Fibroblast of lung (primary cell): ENCODE results near the gene LIN52. TPM values are rescaled to one million over a fixed set of nuclear protein-coding genes. Genes with fewer than 3 reads are reported as not detected.

Source experiments
- DNase-seq, 2 donors: peaks; one replicate each; pipeline versions ENCODE4 v3.0.0 to v3.0.0-alpha.2; 2010; ENCODE audit warnings: low read depth in 2 of 2
- H2AFZ ChIP-seq: 2 replicates; pipeline ENCODE4 v1.5.1; 2012; ENCODE audit warnings: low read length, control low read depth, inconsistent platforms
- H3K27ac ChIP-seq: 2 replicates; pipeline ENCODE4 v1.5.1; 2011; ENCODE audit warnings: low read length, control low read depth; ENCODE audit not compliant: insufficient read depth
- H3K27me3 ChIP-seq: 2 replicates; pipeline ENCODE4 v1.5.1; 2011; ENCODE audit warnings: mild to moderate bottlenecking, low read length; ENCODE audit not compliant: control insufficient read depth, insufficient read depth
- H3K36me3 ChIP-seq: 2 replicates; pipeline ENCODE4 v1.5.1; 2011; ENCODE audit warnings: low read length; ENCODE audit not compliant: control insufficient read depth, insufficient read depth
- H3K4me1 ChIP-seq: 2 replicates; pipeline ENCODE4 v1.5.1; 2011; ENCODE audit warnings: low read length; ENCODE audit not compliant: control insufficient read depth, insufficient read depth; ENCODE audit errors: extremely low read depth
- H3K4me2 ChIP-seq: 2 replicates; pipeline ENCODE4 v1.5.1; 2011; ENCODE audit warnings: low read length, control low read depth; ENCODE audit not compliant: insufficient read depth; ENCODE audit errors: extremely low read depth
- H3K4me3 ChIP-seq, 4 experiments: fragments of 200-600 bp in 1 of 4; sonication (generic) in 1 of 4; replicated peaks in 1 of 4; 2 replicates each; pipeline ENCODE4 v1.5.1; 2011 to 2016; ENCODE audit warnings: low read length in 4 of 4, low read depth in 3 of 4, mild to moderate bottlenecking in 3 of 4, control low read depth in 2 of 4, inconsistent platforms in 1 of 4, mixed read lengths in 1 of 4; ENCODE audit not compliant: insufficient read depth in 1 of 4; ENCODE audit errors: control extremely low read depth in 1 of 4
- H3K79me2 ChIP-seq: 2 replicates; pipeline ENCODE4 v1.5.1; 2012; ENCODE audit warnings: mild to moderate bottlenecking, low read length, inconsistent platforms; ENCODE audit not compliant: control insufficient read depth, insufficient read depth
- H3K9ac ChIP-seq: 2 replicates; pipeline ENCODE4 v1.5.1; 2011; ENCODE audit warnings: mild to moderate bottlenecking, low read length, control low read depth; ENCODE audit not compliant: insufficient read depth
- H3K9me3 ChIP-seq: 2 replicates; pipeline ENCODE4 v1.5.1; 2012; ENCODE audit warnings: low read depth, low read length; ENCODE audit not compliant: control insufficient read depth, insufficient read depth
- H4K20me1 ChIP-seq: 2 replicates; pipeline ENCODE4 v1.5.1; 2011; ENCODE audit warnings: low read length; ENCODE audit not compliant: control insufficient read depth, insufficient read depth; ENCODE audit errors: extremely low read depth
- EZH2 ChIP-seq: IDR thresholded peaks from 2 replicates; pipeline ENCODE4 v1.5.1; 2012; ENCODE audit warnings: low read length, control low read depth, mild to moderate bottlenecking; ENCODE audit errors: missing control alignments
- polyA plus RNA-seq, 2 donors: library from polyadenylated mRNA; depleted of rRNA in 1 of 2; stranded (reverse) in 1 of 2; unstranded in 1 of 2; fragments of >200 nt; gene quantifications; 2 replicates each; pipeline ENCODE4 v1.2.1, GENCODE V29; 2011 to 2012; ENCODE audit warnings: missing spikeins in 1 of 2
- total RNA-seq: library from RNA; depleted of rRNA; stranded (reverse); fragments of >200 nt; gene quantifications from 2 replicates; pipeline ENCODE4 v1.2.1, GENCODE V29; 2014
- TF ChIP-seq, protein P1 (sequence below), 2 donors: IDR thresholded peaks in 1 of 2; conservative IDR thresholded peaks in 1 of 2; 1 replicate in 1 of 2; 2 replicates in 1 of 2; pipeline ENCODE4 v1.5.1; 2011 to 2012; ENCODE audit warnings: low read length in 2 of 2, control low read depth in 1 of 2, inconsistent platforms in 1 of 2, low read depth in 1 of 2, mild to moderate bottlenecking in 1 of 2

LIN52 gene
- total and polyA plus RNA-seq, 2 donors (not counting 1 experiment from before 2014, with no cell fraction given), result 7.5 to 11.9 TPM

DNA sequence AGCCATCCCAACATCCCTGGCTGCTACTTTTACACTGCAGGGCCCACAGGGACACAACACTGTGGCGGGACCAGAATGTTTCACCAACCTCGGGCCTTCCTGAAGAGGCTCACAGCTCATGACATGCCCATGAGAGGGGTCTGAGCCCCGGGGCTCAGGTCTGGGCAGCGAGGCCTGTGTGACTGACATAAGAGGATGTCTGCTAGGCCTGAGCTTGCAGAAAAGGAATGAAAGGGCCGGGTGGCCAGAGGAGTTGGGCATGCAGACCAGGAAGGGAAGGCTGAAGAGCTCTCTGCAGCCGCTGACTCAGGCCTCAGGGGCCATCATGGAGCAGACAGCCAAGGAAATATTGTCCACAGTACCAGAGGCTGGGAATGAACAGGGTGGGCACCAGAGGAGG, 136.2 kb downstream of the LIN52 start:
- Histone ChIP-seq H3K4me1 (no peaks in the 10 kb centered on the region), H3K9ac (no peak overlapping the region), H2AFZ (no peak overlapping the region), H4K20me1 (no peaks in the 10 kb centered on the region), H3K79me2 (no peaks in the 10 kb centered on the region), H3K4me3 (no peak overlapping the region), H3K27me3 (peaks cover 22% of the 10 kb centered on the region), H3K27ac (no peak overlapping the region), H3K4me2 (no peak overlapping the region), H3K36me3 (no peaks in the 10 kb centered on the region), H3K9me3 (no peaks in the 10 kb centered on the region)
- DNase-seq, result no peak
- TF ChIP-seq, protein P1, sequence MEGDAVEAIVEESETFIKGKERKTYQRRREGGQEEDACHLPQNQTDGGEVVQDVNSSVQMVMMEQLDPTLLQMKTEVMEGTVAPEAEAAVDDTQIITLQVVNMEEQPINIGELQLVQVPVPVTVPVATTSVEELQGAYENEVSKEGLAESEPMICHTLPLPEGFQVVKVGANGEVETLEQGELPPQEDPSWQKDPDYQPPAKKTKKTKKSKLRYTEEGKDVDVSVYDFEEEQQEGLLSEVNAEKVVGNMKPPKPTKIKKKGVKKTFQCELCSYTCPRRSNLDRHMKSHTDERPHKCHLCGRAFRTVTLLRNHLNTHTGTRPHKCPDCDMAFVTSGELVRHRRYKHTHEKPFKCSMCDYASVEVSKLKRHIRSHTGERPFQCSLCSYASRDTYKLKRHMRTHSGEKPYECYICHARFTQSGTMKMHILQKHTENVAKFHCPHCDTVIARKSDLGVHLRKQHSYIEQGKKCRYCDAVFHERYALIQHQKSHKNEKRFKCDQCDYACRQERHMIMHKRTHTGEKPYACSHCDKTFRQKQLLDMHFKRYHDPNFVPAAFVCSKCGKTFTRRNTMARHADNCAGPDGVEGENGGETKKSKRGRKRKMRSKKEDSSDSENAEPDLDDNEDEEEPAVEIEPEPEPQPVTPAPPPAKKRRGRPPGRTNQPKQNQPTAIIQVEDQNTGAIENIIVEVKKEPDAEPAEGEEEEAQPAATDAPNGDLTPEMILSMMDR (conservative IDR thresholded peaks at IDR 0.05 in 1 of 2, IDR thresholded peaks at IDR 0.05 in 1 of 2; ENCODE audit: low read depth in 1 of 2, low read length in 2 of 2), result no peak
- no peak for TF ChIP-seq EZH2

- Histone ChIP-seq H3K4me3 (no peak overlapping the region), H3K36me3 (no peaks in the 10 kb centered on the region), H3K79me2 (no peaks in the 10 kb centered on the region), H3K27me3 (peaks cover 22% of the 10 kb centered on the region), H3K4me2 (no peak overlapping the region), H4K20me1 (no peaks in the 10 kb centered on the region), H3K9me3 (no peaks in the 10 kb centered on the region), H3K9ac (no peak overlapping the region), H3K27ac (no peak overlapping the region), H3K4me1 (no peaks in the 10 kb centered on the region), H2AFZ (no peak overlapping the region)
- TF ChIP-seq, protein P1 (conservative IDR thresholded peaks at IDR 0.05 in 1 of 2, IDR thresholded peaks at IDR 0.05 in 1 of 2; ENCODE audit: low read depth in 1 of 2, low read length in 2 of 2), result no peak
- TF ChIP-seq EZH2, result no peak
- no peak for DNase-seq
These were observed 137.0 kb downstream of the LIN52 start for GRCh38 chr14:74221741-74222140.

DNA sequence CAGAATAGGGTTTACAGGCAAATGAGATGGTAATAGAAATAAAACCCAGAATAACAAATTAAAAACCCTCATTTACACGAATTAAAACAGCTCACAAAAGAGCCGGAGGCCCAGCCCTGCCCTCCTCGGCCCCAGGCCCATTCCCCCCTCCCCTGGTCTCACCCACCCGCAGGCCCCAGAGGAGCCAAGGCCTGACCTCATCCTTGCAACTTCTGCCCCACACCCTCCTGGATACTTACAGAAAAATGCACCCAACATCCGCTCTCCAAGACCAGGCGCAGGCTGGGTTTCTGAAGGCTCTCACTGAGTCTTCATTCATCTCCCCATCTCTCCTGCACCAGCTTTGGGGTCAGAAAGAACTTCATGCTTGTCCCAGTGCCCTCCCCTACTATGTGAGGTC, 138.3 kb downstream of the LIN52 start:
- Histone ChIP-seq H3K4me1 (no peaks in the 10 kb centered on the region), H3K4me2 (no peak overlapping the region), H3K79me2 (no peaks in the 10 kb centered on the region), H3K27ac (no peak overlapping the region), H3K36me3 (no peaks in the 10 kb centered on the region), H4K20me1 (no peaks in the 10 kb centered on the region), H2AFZ (no peak overlapping the region), H3K9ac (no peak overlapping the region), H3K9me3 (no peaks in the 10 kb centered on the region), H3K4me3 (no peak overlapping the region), H3K27me3 (peaks cover 22% of the 10 kb centered on the region)
- TF ChIP-seq EZH2, result no peak
- TF ChIP-seq, protein P1 (conservative IDR thresholded peaks at IDR 0.05 in 1 of 2, IDR thresholded peaks at IDR 0.05 in 1 of 2; ENCODE audit: low read depth in 1 of 2, low read length in 2 of 2), result no peak
- no peak for DNase-seq
